BJ (cell line): ENCODE data around the gene CMTR1. TPM values are rescaled to one million over a fixed set of nuclear protein-coding genes. Genes with fewer than 3 reads are reported as not detected.

Source experiments
- CTCF ChIA-PET: fragments of 350-600 bp; formaldehyde crosslinking; extraction: SDS; loops from one replicate; lab custom pipeline; 2021; ENCODE audit warnings: antibody characterized with exemption, inconsistent platforms; lab: Yijun Ruan, JAX
- POLR2A ChIA-PET: fragments of 300-600 bp; sonication (Branson Sonifier 250); formaldehyde crosslinking; extraction: SDS; loops from one replicate; lab custom pipeline; 2021; ENCODE audit warnings: antibody characterized with exemption; lab: Charles Lee
- DNase-seq: peaks from one replicate; pipeline ENCODE4 v3.0.0-alpha.2; 2011; ENCODE audit warnings: low read depth
- H3K27me3 ChIP-seq: 2 replicates; pipeline ENCODE4 v1.6.0; 2011; ENCODE audit warnings: low read length; ENCODE audit not compliant: control insufficient read depth, insufficient read depth
- H3K36me3 ChIP-seq: 2 replicates; pipeline ENCODE4 v1.5.1; 2011; ENCODE audit warnings: low read length; ENCODE audit not compliant: control insufficient read depth, insufficient read depth
- H3K4me3 ChIP-seq: 2 replicates; pipeline ENCODE4 v1.5.1; 2011; ENCODE audit warnings: low read depth, mild to moderate bottlenecking, control low read depth, low read length
- polyA plus RNA-seq: library from polyadenylated mRNA; depleted of rRNA; stranded (reverse); fragments of >200 nt; gene quantifications from 2 replicates; pipeline ENCODE4 v1.2.3, GENCODE V29; 2011
- TF ChIP-seq, protein P1 (sequence below): IDR thresholded peaks from 2 replicates; pipeline ENCODE4 v1.5.1; 2011; ENCODE audit warnings: low read depth, mild to moderate bottlenecking, control low read depth, inconsistent platforms, low read length, moderate library complexity; ENCODE audit not compliant: insufficient read depth

The CMTR1 gene
- polyA plus RNA-seq, 1 experiment = 25.2 TPM

GRCh38 chr6:37490536-37491170 is 57.6 kb downstream of the CMTR1 start:
- TF ChIP-seq, protein P1, sequence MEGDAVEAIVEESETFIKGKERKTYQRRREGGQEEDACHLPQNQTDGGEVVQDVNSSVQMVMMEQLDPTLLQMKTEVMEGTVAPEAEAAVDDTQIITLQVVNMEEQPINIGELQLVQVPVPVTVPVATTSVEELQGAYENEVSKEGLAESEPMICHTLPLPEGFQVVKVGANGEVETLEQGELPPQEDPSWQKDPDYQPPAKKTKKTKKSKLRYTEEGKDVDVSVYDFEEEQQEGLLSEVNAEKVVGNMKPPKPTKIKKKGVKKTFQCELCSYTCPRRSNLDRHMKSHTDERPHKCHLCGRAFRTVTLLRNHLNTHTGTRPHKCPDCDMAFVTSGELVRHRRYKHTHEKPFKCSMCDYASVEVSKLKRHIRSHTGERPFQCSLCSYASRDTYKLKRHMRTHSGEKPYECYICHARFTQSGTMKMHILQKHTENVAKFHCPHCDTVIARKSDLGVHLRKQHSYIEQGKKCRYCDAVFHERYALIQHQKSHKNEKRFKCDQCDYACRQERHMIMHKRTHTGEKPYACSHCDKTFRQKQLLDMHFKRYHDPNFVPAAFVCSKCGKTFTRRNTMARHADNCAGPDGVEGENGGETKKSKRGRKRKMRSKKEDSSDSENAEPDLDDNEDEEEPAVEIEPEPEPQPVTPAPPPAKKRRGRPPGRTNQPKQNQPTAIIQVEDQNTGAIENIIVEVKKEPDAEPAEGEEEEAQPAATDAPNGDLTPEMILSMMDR = no peak
- ChIA-PET CTCF (interaction anchor here (0.6 to 1.5 kb wide), 4 partner anchors 10 to 201 kb away, joined by 3 to 4 read pairs (median 4); no protein-coding TSS in a partner anchor), POLR2A (no interaction called here)
- H3K36me3 ChIP-seq = no peaks in the 10 kb centered on the region
- H3K27me3 ChIP-seq = no peaks in the 10 kb centered on the region
- no peak for DNase-seq
- H3K4me3 ChIP-seq = no peak overlapping the region

DNA sequence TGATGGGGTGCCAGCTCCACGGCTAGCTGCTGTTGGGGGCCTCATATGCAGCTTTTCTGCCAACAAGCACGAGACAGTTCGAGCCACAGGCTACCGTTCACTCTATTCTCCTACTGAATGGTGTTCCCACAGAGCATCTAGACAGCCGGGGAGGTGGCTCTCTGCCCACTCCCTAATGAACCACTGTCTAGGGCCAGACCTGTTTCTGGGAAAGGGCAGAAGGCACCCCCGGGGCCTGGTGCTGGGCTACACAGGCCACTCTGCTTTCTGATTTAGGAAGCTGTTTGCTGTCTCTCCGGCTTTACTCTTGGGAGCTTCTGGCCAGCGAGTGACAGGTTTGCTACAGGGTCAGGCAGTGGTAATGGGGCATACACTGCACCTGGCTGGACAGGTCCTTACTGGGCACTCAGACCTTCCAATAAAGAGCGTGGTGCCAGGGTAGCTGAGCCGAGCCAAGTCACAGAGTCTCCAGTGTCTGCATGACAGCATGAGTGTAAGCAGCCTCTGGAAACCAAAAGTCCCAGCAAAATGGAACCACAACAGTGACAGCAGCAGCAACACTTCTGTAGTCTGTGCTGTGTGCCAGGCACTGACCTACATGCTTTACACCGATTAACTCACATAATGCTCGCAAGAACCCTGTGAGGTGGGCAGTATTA is 58.3 kb downstream of the CMTR1 start:
- H3K27me3 ChIP-seq = no peaks in the 10 kb centered on the region
- no peaks in the 10 kb centered on the region for H3K36me3 ChIP-seq
- ChIA-PET CTCF (interaction anchor here (1.0 to 1.5 kb wide), 4 partner anchors 14 to 200 kb away, joined by 3 to 4 read pairs (median 4); no protein-coding TSS in a partner anchor), POLR2A (no interaction called here)
- H3K4me3 ChIP-seq = no peak overlapping the region
- DNase-seq = no peak
- TF ChIP-seq, protein P1 = no peak

DNA sequence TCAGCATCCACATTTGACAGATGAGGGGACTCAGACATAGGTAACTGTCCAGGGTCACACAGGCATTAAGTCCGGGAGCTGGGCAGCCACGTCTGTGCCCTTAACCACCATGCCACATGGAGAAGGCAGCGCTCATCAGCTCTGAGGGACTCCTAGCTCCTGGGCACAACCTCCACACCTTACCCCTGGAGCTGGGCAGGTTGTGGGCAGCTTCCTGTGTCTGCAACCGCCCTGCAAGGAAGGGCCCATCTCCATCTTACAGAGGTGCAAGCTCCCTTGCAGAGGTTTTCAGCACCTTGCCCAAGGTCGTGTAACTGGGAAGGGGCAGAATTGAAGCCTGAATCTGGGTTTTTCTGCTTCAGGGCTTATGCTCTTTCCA is 58.8 kb downstream of the CMTR1 start:
- no peaks in the 10 kb centered on the region for H3K27me3 ChIP-seq
- H3K4me3 ChIP-seq = no peak overlapping the region
- TF ChIP-seq, protein P1 = no peak
- DNase-seq = no peak
- ChIA-PET CTCF (interaction anchor here (0.9 to 1.5 kb wide), 4 partner anchors 15 to 199 kb away, joined by 3 to 4 read pairs (median 3); no protein-coding TSS in a partner anchor), POLR2A (no interaction called here)
- no peaks in the 10 kb centered on the region for H3K36me3 ChIP-seq

DNA sequence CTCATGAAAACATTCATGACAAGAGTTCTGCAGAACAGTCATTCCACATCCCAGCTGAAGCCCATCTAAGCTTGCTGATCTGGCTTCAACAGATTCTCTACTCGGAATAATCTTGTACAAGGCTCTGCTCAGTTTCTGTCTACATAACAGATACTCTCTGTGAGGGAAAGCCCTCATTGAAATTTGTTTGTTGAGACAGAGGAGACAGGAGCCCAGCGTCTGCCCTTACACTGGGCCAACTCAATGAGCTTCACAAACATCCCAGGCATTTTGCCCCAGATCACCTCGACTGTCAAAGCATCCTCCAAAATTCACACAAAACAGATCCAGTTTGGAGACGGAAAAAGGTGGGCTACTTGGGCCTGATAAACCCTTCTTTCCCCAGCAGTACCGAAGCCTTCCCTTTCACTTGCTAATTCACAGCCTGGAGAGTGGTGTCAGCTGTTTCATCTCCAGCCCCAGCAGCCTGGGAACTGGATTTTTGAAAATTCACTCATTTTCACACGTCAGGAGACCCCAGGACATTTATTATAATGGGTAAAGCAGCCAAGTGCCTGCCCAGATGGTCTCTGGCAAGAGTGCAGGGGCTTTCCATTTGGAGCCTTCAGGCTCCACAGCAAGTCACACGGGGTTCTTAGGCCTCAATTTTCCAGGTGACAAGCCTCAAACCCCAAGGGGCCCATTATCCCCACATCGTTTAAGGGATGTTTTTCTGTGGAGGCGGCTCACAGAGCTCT is 59.4 kb downstream of the CMTR1 start:
- ChIA-PET CTCF (interaction anchor here (0.9 to 1.5 kb wide), 4 partner anchors 15 to 199 kb away, joined by 3 to 4 read pairs (median 3); no protein-coding TSS in a partner anchor), POLR2A (no interaction called here)
- no peak for DNase-seq
- H3K27me3 ChIP-seq = no peaks in the 10 kb centered on the region
- no peak overlapping the region for H3K4me3 ChIP-seq
- TF ChIP-seq, protein P1 = no peak
- no peaks in the 10 kb centered on the region for H3K36me3 ChIP-seq
